Endometrial microvascular endothelial cells (primary cell): ENCODE measurements around the gene METTL5. TPM values are rescaled to one million over a fixed set of nuclear protein-coding genes. Genes with fewer than 3 reads are reported as not detected.

Source experiments
- in situ Hi-C: cut with HindIII; loops from 2 replicates; pipeline ENCODE4 v1.10.0; 2017; ENCODE audit warnings: low sequenced_read_pairs, low pct_unique_long_range_greater_than_20kb; ENCODE audit errors: inconsistent ontology term
- total RNA-seq: library from RNA; depleted of rRNA; stranded (reverse); fragments of >200 nt; gene quantifications from one replicate; pipeline ENCODE4 v1.2.3, GENCODE V29; 2015; ENCODE audit errors: inconsistent ontology term

The METTL5 gene
- total RNA-seq, 1 donor from 2014 or later = 35.8 TPM

- in situ Hi-C loops = no loop called here
Observed at GRCh38 chr2:169798718-169799592, 25.8 kb downstream of the METTL5 start, which contains the start of gene SSB. Gene SSB, plus strand, starts transcription at chr2:169798871. Its CDS starts 2,090 bp downstream, at chr2:169800961.

- in situ Hi-C loops = no loop called here
Observed at GRCh38 chr2:169798397-169798717, 26.3 kb downstream of the METTL5 start.

DNA sequence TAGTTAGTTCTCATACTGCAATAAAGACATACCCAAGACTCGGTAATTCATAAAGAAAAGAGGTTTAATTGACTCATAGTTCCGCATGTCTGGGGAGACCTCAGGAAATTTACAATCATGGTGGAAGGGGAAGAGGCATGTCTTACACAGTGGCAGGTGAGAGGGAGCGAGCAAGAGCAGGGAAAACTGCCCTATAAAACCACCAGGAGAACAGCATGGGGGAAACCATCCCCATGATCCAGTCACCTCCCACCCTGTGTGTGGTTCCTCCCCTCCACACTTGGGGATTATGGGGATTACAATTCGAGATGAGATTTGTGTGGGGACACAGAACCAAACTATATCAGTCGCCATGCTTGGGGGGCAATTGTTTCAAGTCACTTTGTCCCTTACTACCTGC lies 27.1 kb downstream of the METTL5 start:
- in situ Hi-C loops = no loop called here

DNA sequence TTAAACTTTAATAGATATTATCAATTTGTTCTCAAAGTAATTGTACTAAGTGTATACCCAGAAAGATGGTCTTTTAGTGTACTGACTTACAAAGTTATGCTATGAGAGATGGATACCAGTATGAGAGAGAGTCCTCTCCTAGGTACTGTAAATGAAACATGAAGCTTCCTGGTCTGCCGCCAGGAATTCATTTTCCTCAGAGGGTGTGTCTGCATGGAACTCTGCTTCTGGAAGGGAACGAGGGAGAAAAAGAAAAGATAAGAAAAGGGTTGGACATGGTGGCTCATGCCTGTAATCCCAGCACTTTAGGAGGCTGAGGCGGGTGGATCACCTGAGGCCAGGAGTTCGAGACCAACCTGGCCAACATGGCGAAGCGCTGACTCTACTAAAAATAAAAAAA lies 28.3 kb downstream of the METTL5 start:
- in situ Hi-C loops = no loop called here

DNA sequence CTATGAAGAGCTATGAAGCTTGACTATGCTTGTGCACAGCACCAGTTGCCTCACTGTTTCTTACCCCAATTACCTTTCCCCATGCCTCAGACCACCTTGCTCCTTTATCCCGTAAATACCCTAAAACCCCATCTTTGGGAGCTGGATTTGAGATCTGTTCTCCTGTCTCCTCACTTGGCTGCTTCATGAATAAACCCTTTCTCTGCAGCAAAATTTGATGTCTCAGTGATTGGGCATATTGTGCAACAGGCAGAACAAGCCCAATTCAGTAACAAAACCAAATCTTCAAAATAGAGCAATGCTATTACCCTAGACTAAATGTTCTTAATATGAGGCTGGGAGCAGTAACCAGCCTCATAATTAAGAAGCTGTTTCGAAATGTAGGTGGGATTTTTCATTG lies 29.5 kb downstream of the METTL5 start:
- in situ Hi-C loops = no loop called here

DNA sequence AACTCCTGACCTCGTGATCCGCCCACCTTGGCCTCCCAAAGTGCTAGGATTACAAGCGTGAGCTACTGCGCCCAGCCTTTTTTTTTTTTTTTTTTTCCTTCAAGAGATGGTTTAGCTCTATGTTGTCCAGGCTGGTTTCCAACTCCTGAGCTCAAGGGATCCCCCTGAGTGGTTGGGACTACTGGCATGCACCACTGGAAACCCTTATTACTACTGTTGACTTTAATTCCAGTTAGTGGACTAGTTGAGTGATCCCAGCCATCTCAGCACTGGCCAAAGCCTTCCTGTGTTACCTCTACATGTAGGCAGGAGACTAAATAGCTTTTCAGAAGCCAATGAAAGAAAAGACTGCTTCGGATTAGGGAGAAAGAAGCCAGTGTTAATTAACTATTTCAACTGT lies 34.1 kb downstream of the METTL5 start:
- in situ Hi-C loops = no loop called here

DNA sequence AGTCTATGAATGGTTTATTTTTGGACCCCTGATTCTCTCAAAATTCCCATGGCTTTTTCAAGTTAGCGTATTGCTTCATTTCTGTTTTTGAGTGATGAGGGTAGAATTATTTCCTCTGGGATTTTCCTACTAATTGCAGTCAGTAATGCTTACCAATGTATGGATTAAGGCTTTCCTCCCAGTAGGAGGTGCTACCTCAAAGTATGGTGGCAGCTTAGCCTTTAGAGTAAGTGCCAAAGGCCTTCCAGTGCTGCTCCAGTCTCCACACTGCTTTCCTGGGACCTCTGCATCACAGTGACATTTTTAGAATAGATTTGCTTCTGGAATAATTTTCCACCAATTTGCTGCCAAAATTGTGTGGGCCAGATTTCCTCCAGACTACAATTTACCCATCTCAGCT lies 42.2 kb downstream of the METTL5 start:
- in situ Hi-C loops = no loop called here

- in situ Hi-C loops = no loop called here
Observed at GRCh38 chr2:169781249-169782013, 43.3 kb downstream of the METTL5 start.

DNA sequence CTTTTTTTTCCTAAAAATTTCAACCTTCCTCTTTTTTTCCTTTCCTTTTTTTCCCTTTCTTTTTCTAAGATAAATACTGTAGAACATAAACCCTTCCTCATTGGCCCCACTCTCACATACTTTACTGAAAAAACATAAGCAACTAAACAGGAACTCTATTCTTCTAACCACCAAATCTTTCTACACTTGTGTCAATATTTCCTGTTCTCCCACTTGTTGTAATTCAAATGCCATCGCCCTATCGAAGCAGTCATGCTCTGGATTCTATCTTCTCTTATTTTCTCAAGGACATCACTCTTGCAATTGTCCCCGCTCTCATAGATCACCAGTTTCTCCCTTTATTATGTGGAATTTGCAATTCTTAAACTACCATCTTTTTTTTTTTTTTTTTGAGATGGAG lies 46.3 kb downstream of the METTL5 start:
- in situ Hi-C loops = no loop called here

GRCh38 chr2:169776252-169776761 lies 48.4 kb downstream of the METTL5 start:
- in situ Hi-C loops = no loop called here

DNA sequence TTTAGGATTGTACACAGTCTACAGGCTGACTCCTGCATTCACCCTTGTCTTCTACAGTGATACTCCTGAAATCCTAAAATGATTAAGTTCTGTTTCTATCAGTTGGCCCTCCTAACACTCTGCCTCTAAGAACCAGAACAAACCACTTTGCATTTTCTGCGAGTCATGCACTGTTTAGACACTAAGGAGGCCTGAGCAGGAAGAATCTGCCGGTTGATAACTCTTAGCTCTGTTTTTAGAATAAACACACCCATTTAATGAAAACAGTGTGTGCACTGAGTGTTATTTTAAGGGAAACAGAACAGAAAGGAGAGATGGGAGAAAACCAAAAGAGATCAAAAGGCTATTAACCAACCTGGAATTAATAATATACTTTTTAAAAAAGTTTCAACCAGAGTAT lies 48.9 kb downstream of the METTL5 start:
- in situ Hi-C loops = no loop called here

DNA sequence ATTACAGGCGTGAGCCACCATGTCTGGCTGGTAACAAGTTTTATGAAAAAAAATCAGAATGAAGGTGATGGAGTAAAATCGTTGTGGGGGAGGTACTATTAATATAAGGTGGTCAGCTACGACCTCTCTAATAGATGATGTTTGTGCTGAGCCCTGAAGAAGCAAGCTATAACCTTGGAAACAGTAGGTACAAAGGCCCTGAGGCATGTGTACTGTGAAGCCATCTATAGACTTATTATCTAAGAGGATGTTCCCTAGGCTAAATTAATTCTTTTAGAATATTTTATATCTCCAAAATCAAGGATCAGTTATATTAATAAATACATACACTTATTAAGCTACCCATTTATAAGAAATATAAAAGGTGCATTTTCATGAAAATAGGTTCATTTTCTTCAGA lies 49.4 kb downstream of the METTL5 start:
- in situ Hi-C loops = no loop called here

DNA sequence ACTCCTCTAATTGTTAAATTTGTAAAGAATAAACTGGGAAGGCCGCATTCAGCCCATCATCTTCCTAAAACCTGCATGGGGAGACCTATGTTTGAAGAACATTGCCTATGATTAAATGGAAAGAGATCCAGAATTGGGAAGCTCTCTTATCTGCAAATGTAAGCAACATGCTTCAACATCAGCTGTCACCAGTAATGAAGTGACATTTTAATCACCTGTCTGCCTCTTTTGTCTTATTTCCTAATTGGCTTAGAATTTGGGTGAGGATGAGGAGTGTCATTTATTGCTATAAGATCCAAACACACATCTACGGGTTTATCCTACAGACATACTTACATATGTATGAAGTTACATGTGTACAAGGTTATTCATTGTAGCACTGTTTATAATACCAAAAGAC lies 52.1 kb downstream of the METTL5 start:
- in situ Hi-C loops = no loop called here

- in situ Hi-C loops = no loop called here
Observed at GRCh38 chr2:169771612-169772011, 53.1 kb downstream of the METTL5 start.

DNA sequence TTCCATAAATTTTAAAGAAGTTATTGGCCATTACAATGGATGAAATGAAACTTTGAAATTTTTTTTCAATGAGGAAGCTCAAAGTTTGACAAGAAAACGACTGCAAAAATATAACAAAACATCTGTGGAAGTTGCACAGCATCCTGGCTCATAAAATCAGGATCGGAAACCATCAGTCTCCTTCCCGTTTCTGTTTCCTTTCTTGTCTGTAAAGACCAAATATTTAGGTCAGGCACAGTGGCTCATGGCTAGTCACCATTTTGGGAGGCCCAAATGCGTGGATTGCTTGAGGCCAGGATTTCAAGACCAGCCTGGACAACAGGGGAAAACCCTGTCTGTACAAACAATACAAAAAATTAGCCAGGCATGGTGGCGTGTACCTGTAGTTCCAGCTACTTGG lies 53.7 kb downstream of the METTL5 start:
- in situ Hi-C loops = no loop called here

GRCh38 chr2:169768262-169768995 lies 56.3 kb downstream of the METTL5 start:
- in situ Hi-C loops = no loop called here

DNA sequence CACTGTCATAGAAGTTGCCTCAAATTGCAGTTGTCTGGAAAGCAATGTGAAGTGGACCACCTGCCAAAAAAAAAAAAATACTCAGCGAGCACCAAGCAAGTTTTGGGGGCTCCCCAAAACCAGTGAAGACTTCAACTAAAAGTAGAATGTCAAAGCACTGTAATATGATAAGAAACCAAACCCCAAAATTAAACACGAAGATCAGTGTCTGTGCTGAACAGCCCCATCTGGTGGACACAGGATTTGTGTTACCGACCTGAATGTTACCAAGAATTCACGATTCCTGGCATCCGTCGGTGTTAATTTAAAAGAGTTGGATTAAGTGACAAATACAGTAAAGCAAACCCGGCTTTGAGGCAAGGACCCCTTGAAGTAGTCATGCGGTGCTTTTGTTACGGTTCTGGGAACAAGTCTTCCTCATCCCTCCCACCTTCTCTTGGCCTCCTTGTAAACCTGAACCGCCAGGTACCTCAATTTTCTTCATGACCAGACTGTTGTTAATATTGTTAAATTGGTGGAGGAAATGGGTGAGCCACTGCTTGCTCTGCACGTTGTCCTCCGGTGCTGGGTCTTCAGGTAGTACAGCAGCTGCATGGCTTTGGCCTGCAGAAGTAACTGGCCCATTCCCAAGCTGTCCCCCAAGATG lies 57.3 kb downstream of the METTL5 start:
- in situ Hi-C loops = no loop called here

- in situ Hi-C loops = no loop called here
Observed at GRCh38 chr2:169765523-169765922, 59.2 kb downstream of the METTL5 start.

DNA sequence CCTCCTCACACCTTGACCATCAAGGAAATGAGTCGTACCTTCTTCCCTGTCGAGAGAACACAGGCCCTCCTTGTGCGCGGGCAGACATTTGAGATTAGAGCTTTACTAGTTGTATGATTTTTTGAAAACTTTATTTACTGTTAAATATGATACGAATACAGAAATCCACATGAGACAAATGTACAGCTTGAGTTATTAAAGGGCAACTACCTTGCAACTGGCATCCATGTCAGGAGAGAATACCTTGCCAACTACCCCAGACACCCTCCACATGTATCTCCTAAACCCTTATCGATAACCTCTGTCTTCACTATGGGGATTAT lies 62.8 kb downstream of the METTL5 start:
- in situ Hi-C loops = no loop called here
